Measurements from ENCODE around the gene MESP1. TPM values are rescaled to one million over a fixed set of nuclear protein-coding genes. Genes with fewer than 3 reads are reported as not detected.
A peak's percentile ranks its signal among the peaks of the same experiment; 100 is the strongest.

MESP1 gene
- total RNA-seq, 4 donors from 2014 or later = 0.15 to 2.0 (median 0.60) TPM

DNA sequence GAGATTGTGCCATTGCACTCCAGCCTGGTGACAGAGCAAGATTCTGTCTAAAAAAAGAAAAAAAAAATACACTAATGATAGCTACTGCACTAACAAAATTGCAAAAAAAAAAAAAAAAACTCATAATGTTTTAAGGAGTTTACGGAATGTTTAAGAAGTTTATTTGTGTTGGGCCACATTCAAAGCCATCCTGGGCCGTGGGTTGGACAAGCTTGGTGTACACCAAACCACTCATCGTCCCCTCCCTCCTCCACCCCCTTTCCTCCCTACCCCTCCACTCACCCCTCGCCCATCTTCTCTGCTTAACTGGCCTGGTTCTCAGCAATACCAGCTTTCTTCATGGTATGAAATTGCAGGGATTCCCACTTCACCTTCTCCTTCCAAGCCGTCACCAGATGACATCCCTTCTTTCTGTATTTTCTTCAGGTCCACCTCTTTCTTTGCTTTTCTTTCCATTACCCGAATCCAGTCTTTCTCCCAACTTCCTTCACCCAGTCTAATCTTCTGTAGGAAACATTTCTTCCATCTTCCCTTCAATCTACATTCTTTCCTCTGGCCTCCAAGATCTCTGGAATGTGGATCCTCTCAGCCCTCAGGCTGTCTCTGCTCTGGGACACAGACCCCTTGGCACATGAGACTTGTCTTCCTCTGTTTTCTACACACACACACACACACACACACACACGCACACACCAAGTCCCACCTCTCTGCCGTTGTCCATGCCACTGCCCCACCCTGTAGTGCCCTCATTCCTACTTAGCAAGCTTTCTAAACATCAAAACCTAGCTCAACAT lies 3.5 kb upstream of the MESP1 start:
- H3K36me3 ChIP-seq = no peaks in the 10 kb centered on the region
- H3K27ac ChIP-seq = no peak overlapping the region
- H3K4me1 ChIP-seq = peaks cover 0 to 19% (median 6%) of the 10 kb centered on the region in 3 donors
- TF ChIP-seq EP300 (IDR thresholded peaks at IDR 0.05) (no peak), POLR2A (IDR thresholded peaks at IDR 0.05) (no peak), POLR2AphosphoS5 (IDR thresholded peaks at IDR 0.05) (no peak)
- TF ChIP-seq, protein P1, sequence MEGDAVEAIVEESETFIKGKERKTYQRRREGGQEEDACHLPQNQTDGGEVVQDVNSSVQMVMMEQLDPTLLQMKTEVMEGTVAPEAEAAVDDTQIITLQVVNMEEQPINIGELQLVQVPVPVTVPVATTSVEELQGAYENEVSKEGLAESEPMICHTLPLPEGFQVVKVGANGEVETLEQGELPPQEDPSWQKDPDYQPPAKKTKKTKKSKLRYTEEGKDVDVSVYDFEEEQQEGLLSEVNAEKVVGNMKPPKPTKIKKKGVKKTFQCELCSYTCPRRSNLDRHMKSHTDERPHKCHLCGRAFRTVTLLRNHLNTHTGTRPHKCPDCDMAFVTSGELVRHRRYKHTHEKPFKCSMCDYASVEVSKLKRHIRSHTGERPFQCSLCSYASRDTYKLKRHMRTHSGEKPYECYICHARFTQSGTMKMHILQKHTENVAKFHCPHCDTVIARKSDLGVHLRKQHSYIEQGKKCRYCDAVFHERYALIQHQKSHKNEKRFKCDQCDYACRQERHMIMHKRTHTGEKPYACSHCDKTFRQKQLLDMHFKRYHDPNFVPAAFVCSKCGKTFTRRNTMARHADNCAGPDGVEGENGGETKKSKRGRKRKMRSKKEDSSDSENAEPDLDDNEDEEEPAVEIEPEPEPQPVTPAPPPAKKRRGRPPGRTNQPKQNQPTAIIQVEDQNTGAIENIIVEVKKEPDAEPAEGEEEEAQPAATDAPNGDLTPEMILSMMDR (IDR thresholded peaks at IDR 0.05) = no peak
- peaks cover 6% of the 10 kb centered on the region for H3K27me3 ChIP-seq
- 53 to 70% methylated on average over 7 to 8 of the region's 8 CpGs for WGBS, 2 donors (ENCODE audit: low coverage in 1 of 2)
- no peaks in the 10 kb centered on the region for H3K9me3 ChIP-seq
- no peak overlapping the region for H3K4me3 ChIP-seq
- no peak for ATAC-seq

DNA sequence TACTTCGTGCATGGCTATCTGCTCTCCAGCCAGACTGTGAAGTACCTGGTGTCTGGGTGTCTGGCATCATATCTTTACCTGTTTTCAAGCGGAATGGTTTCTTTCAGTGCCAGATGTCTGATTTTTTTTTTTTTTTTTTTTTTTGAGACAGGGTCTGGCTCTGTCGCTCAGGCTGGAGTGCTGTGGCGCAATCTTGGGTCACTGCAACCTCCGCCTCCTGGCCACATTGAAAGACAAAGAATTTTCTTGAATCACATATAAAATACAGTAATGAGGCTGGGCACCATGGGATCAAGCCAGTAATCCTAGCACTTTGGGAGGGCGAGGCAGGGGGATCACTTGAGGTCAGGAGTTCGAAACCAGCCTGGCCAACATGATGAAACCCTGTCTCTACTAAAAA lies 2.8 kb upstream of the MESP1 start:
- no peaks in the 10 kb centered on the region for H3K36me3 ChIP-seq
- H3K27me3 ChIP-seq = peaks cover 3% of the 10 kb centered on the region
- H3K4me1 ChIP-seq = peaks cover 0 to 21% (median 6%) of the 10 kb centered on the region in 3 donors
- no peak overlapping the region for H3K4me3 ChIP-seq
- no peak overlapping the region for H3K27ac ChIP-seq
- H3K9me3 ChIP-seq = no peaks in the 10 kb centered on the region
- 93 to 96% methylated on average over 2 to 4 of the region's 7 CpGs for WGBS, 2 donors (ENCODE audit: low coverage in 1 of 2)
- no peak for ATAC-seq
- TF ChIP-seq POLR2AphosphoS5 (IDR thresholded peaks at IDR 0.05) = no peak
- TF ChIP-seq, protein P1 (IDR thresholded peaks at IDR 0.05) = no peak
- no peak for TF ChIP-seq EP300 (IDR thresholded peaks at IDR 0.05)
- TF ChIP-seq POLR2A (IDR thresholded peaks at IDR 0.05) = no peak

DNA sequence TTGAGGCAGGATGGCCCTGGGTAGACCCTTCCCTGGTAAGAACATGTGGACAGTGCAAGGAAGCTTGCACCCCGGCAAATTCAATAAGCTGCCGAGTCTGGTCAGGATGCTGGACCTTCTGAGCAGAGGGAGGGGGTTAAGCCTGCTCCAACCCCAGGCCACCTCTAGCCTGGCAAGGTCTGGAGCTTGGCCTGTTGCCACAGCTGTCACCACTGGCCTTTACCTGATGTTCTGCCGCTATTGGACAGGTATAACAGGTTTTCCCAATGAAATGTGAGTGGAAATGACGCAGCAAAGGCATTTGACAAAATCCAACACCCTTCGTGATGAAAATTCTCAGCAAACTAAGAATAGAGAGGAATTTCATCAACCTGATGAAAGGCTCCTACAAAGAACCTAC lies 699 bp upstream of the MESP1 start:
- 100% methylated on average over 2 of the region's 5 CpGs; no CpG with 5 or more reads in 1 of the 2 donors for WGBS, 2 donors (ENCODE audit: low coverage in 1 of 2)
- Histone ChIP-seq H3K36me3 (no peaks in the 10 kb centered on the region), H3K27me3 (no peaks in the 10 kb centered on the region), H3K9me3 (no peaks in the 10 kb centered on the region), H3K4me1 (peaks cover 0 to 21% (median 6%) of the 10 kb centered on the region in 3 donors), H3K4me3 (no peak overlapping the region), H3K27ac (no peak overlapping the region)
- no peak for ATAC-seq
- TF ChIP-seq EP300 (IDR thresholded peaks at IDR 0.05) (no peak), POLR2AphosphoS5 (IDR thresholded peaks at IDR 0.05) (no peak), POLR2A (IDR thresholded peaks at IDR 0.05) (no peak)
- TF ChIP-seq, protein P1 (IDR thresholded peaks at IDR 0.05) = no peak

DNA sequence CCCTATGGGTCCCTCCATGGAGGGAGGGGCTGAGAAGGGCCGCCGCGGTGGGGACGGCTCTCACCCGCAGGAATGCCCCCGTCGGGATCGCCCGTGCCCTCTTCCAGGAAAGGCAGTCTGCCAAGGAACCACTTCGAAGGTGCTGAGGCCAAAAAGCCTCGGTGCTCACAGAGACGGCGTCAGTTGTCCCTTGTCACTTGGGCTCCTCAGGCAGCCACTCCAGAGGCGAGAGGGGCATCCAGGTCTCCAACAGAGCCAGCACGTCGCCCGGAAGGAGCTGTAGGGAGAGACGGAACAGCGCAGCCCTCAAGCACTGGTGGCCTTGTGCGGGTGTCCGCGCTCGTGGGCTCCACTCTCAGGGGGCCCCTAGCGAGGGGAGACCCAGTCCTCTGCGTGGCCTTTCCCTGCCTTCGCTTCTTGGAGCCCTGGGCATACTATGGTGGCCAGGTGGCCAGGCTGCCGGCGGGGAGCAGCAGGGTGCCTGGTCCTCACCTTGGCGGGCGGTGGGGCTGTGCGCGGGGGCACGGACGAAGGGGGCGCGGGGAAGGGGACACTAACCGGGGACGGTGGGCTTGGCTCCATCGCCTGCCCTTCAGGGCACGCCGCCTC lies 994 bp downstream of the MESP1 start:
- Histone ChIP-seq H3K27me3 (peaks cover 3% of the 10 kb centered on the region), H3K27ac (peak overlapping the region in 3 of 4 donors; percentile 74 to 82 (median 75)), H3K9me3 (no peaks in the 10 kb centered on the region), H3K4me1 (peaks cover 0 to 21% (median 6%) of the 10 kb centered on the region in 3 donors), H3K4me3 (peak overlapping the region; percentile 60 to 83), H3K36me3 (no peaks in the 10 kb centered on the region)
- peak; percentile 16 for ATAC-seq
- no CpG with 5 or more reads among the region's 41 CpGs for WGBS, 2 donors (ENCODE audit: low coverage in 1 of 2)
- TF ChIP-seq, protein P1 (IDR thresholded peaks at IDR 0.05) = no peak
- no peak for TF ChIP-seq EP300 (IDR thresholded peaks at IDR 0.05)
- no peak for TF ChIP-seq POLR2AphosphoS5 (IDR thresholded peaks at IDR 0.05)
- TF ChIP-seq POLR2A (IDR thresholded peaks at IDR 0.05) = no peak
